ENCODE data around the gene APLF.
"Not testable (repeated sequence)": the region's sequence is repeated elsewhere in the genome, so short reads cannot be mapped to it uniquely, and the experiment has no call there.

APLF gene

GRCh38 chr2:68536000-68536399 lies 68.6 kb downstream of the APLF start:
- DNase-seq, result no peak

GRCh38 chr2:68537011-68537410 lies 69.6 kb downstream of the APLF start:
- DNase-seq, result no peak

GRCh38 chr2:68537809-68538208 lies 70.4 kb downstream of the APLF start:
- DNase-seq, result no peak

DNA sequence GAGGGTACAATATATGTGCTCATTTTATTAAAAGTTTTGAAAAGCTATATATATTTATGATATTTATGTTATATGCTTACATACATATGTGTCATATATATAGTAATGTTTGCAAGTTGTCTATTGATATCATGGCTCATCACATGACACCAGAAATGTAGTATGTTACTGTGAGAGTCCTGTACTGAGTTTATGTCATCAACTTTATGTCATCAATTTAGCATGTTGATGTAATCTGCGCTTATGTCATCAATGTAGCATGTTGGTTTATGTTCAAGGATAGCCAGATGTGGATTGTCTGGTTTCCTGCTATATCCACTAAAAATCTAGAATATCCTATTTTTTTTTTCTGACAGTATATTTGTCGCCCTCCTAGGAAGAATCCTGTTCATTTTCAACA lies 77.4 kb downstream of the APLF start:
- no peak for DNase-seq

DNA sequence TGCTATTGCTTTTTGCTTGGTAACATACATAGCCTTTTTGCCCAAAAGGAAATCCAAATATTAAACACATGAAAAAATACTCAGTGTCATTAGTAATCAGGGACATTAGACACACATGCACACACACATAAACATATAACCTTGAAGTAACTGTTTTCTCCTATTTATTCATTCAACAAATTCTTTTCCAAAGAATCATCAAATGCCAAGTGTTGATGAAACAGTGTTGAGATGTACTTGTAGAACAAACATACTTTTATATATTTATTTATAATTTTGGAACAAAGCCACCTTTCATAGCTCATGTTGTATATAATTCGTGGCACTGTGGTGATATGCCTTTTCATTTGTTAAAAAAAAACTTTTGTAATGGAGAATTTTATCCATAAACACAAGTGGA lies 81.0 kb downstream of the APLF start:
- no peak for DNase-seq

DNA sequence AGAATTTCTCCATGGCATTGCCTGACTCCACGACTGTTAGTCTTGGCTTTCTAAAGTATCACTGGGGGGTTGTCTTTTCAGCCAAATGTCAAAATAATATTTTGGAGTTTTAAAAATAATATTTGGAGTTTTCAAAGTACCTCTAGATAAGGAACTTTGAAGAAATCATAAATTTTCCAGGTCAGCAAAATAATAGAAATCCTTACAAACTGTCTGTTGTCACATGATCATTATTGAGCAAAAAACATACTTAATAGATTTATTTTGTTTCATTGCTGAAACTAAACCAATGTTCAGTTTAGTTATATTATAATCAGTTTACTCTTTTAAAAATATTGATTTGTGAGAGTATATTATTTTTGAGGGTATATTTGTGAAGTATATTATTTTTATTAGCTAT lies 85.7 kb downstream of the APLF start:
- no peak for DNase-seq

DNA sequence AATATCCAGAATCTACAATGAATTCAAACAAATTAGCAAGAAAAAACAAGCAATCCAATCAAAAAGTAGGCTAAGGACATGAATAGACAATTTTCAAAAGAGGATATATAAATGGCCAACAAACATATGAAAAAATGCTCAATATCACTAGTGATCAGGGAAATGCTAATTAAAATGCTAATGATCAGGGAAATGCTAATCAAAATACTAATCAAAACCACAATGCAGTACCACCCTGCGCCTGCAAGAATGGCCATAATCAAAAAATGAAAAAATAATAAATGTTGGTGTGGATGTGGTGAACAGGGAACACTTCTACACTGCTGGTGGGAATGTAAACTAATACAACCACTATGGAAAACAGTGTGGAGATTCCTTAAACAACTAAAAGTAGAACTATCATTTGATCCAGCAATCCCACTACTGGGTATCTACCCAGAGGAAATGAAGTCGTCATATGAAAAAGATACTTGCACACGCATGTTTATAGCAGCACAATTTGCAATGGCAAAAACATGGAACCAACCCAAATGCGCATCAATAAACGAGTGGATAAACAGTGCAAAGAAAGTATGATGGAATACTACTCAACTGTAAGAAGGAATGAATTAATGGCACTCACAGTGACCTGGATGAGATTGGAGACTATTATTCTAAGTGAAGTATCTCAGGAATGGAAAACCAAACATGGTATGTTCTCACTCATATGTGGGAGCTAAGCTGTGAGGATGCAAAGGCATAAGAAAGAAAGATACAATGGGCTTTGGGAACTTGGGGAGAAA lies 88.2 kb downstream of the APLF start:
- not testable (repeated sequence) for DNase-seq

- no peak for DNase-seq
Measured at GRCh38 chr2:68556381-68556780, 89.0 kb downstream of the APLF start.

- no peak for DNase-seq
Measured at GRCh38 chr2:68558576-68558975, 91.2 kb downstream of the APLF start.

DNA sequence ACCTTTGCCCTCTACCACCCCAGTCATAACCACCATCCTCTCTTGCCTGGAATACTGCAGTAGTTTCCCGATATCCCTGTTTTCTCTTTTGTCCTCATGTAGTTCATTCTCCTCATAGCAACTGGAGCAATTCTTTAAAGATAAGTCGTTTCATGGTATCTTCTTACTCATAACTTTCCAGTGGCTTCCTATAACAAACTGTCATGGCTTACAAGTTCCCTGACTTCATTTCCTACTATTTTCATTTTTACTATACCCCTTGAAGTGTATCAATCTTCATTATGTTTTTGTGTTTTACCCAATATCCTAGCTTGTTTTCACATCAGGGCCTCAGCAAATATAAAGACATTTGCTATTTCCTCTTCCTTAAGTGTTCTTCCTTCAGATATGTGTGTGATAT lies 92.3 kb downstream of the APLF start:
- no peak for DNase-seq

GRCh38 chr2:68560545-68560944 lies 93.2 kb downstream of the APLF start:
- no peak for DNase-seq

DNA sequence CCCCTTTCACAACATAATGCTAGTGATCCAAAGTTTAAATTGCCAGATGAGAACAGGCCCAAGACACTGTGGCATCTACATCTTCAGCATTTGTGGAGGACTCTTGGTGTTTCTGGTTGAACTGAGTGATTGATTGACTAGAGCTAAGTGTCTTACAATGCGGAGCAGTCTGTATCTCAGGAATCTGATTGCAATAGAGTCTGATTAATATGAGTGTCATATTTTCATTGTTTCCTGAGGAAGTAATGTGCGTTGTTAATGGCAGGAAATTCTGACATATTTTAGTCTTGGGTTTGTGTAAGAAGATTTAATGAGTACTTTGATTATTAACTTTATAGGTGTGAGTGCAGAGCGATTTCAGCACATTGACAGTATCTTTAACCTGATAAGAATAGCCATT lies 94.0 kb downstream of the APLF start:
- no peak for DNase-seq

GRCh38 chr2:68562934-68563333 lies 95.5 kb downstream of the APLF start:
- DNase-seq, result no peak

DNA sequence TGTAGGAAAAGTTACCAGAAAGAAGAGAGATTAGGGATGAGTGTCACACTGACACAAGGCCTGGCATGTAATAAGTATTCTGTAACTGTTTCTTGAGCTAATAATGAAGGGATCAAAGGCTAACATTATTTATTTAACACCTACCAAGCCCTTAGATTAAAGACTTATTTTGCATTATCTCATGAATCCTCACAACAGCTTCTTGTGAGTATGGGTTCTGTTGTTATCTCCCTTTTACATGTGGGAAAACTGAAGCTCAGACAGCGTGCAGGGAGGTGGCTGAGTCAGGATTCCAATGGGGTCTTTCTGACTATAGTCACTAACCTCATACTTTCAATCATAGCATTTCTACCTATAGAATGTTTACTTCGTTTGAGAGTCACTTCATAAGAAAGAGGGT lies 97.0 kb downstream of the APLF start:
- DNase-seq, result no peak

- DNase-seq, result no peak
Measured at GRCh38 chr2:68565273-68565672, 97.9 kb downstream of the APLF start.

DNA sequence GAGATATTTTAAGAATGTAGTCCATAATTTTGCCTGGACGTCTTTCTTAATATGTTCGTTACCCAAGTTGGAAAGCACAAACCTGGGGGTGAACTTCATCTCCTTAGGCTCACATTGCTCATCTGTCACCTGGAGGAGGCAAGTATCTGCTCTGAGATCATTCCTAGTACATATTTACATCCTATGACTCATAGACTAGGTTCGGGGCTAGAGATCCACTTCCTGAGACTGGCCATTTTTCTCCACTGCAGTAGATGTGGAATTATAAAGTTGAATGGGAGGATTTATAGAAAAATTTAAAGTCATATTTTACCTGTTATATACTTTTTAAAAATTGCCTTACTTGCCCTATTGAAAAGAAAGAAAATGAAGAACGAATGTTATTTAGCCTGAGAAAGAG lies 98.5 kb downstream of the APLF start:
- DNase-seq, result no peak

DNA sequence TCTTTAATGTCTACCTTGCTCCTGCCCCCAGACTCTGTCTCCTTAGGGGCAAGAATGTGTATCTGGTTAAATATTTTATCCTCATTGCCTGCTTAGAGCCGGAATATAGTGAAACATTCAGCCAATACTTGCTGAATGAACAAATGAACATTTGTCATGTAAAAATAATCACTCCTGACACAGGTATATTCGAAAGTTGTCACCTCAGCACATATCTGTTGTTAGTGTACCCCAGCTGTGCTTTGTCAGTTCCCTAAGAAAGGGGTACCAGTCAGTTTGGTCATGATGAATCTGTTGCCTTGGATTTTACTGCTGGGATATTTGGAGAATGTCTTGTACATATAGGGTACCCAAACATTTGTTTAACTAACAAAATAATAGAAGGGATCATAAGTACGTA lies 99.0 kb downstream of the APLF start:
- DNase-seq, result no peak

DNA sequence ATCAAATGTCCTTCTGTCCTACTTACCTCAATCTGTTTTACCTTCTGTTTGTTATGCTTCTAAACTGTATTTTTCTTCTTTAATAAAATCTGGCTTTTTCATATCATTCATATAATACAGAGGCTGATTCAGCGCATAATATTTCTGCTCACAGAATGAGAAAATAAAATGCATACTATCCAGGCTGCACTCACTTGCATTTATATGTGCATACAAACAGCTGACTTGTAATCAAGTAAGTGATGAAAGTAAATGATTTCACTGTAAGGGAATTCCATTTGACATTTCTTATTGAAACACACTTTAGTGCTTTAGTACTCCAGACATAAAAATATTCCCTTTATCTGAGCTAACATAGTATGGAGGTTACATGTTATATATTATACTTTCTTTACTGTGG lies 100.7 kb downstream of the APLF start:
- no peak for DNase-seq

DNA sequence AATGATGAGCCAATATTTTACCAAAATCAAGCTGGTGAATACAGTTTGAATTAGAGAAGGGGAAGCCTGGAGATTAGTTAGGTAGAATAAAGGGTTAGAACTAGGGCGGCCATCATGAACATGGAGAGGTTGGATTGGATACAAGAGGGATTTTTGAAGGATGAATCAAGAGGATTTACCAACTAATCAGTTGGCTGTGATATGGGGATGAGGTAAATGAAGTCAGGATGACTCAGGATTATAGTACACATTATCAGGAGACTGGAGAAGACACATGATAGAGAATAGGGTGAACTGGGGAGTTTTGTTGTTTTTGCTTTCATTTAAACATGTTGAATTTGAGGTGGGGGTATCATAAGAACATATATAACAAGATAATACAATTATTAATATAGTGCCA lies 102.2 kb downstream of the APLF start:
- no peak for DNase-seq

GRCh38 chr2:68570434-68570833 lies 103.0 kb downstream of the APLF start:
- not testable (repeated sequence) for DNase-seq

- no peak for DNase-seq
Measured at GRCh38 chr2:68574202-68574791, 106.9 kb downstream of the APLF start.

- no peak for DNase-seq
Measured at GRCh38 chr2:68577183-68577582, 109.8 kb downstream of the APLF start.

- DNase-seq, result no peak
Measured at GRCh38 chr2:68579689-68580088, 112.3 kb downstream of the APLF start.

DNA sequence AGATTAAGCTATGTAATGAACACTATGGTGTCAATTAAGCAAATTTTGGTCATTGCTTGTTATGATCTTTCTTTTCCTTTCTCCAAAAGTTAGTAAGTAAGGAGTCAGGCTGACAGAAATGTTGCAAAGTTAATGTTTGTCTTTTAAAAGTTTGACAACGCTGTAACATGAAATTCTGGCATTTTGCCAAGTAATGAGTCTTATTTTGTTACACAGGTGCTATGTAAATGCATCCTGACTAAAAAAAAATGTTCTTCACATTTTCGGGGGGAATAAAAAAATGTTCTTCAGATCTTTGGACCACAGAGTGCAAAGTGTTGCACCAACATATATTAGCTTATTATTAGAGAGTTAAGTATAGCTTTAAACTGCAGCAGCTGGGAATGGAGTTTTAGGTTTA lies 121.2 kb downstream of the APLF start:
- no peak for DNase-seq

DNA sequence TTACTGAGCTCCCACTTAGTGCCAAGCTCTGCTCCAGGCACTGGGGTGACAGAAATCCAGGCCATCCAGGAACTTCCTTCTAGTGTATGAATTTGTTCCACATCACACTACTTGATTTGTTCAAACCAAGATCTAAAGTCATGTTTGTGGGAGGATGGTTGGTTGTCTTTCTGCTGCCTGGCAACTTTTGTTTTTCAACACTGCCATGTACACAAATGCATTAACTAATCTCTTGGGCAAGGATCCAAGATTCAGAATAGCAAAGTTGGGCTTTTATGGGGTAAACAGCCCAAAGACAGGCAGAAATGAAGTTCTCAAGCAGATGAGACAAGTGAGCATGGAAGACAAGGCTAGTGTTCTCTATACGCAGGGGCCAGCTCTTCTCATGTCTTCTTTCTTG lies 122.6 kb downstream of the APLF start:
- DNase-seq, result no peak

All from CD4-positive, alpha-beta T cell treated with Interleukin-6 for 4 hours (primary cell).